RKO (cell line): ENCODE results near the gene TTC28.
"Not testable (repeated sequence)": the region's sequence is repeated elsewhere in the genome, so short reads cannot be mapped to it uniquely, and the experiment has no call there.

Experiments
- DNase-seq: peaks from one replicate; pipeline ENCODE4 v3.0.0-alpha.2; 2016; ENCODE audit warnings: low spot score

TTC28 gene

DNA sequence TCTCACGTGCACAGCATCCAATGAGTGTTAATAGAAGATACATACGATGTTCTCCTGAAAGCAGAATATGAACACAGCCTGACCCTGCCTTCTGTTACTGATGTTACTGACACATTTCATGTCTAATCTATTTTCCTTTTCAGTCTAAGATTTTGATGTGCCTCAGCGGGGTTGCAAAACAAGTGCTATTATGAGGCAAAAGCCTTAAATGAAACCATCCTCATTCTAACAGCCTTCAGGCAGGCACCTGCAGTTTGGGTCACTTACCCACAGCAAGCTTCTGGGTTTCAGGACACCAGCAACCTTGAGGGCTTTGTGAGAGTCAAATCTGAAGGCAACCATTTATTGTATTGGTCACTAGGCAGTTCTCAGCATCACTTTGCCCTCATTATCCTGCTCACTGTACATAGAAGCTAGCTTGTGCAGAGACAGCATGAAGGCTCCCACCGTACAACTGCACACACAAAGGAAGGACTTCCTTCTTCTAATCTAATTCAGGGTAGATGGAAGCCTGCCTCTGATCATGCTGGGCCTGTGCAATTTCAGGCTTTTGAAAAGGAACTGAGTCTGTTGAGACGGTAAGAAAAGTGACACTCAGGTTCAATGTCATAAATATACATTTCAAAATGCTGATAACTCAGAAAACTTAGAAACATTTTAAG, 577.4 kb downstream of the TTC28 start:
- DNase-seq, result no peak

DNA sequence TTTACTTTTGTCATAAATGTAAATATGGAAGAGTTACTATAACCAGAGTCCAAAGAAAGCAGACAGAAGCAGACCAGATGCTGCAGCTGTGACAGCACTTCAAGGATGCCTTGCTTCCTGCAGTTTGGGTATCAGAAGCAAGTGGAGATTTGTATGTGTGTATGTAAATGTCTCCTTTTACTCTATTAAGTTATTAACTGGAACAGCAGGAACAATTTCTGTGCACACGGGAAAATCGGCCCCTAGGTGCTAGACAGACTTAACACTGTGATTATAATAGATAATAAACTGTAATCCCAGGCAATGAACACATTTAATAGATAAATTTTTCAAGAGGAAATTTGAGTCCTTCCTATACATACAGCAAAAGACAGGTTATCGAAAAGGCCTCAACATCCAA, 582.0 kb downstream of the TTC28 start:
- DNase-seq, result no peak

DNA sequence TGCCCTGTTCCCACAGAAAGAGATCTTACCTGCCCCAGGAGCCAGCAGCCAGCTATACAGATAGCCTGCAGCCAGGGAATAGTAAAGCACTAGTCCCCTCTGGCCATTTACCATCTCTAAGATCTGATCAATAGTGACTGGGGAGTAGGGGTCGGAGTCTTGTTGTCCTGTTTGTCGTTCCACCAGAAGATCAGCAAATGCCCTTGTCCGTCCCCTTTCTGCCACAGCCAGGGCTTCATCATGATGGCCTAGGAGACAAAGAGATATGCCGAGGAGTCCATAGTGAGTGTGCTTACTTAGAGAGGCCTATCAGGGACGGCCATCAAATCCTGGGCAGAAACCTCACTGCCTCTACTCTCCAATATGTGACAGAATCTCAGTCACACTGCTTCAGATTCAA, 583.5 kb downstream of the TTC28 start:
- DNase-seq, result no peak

DNA sequence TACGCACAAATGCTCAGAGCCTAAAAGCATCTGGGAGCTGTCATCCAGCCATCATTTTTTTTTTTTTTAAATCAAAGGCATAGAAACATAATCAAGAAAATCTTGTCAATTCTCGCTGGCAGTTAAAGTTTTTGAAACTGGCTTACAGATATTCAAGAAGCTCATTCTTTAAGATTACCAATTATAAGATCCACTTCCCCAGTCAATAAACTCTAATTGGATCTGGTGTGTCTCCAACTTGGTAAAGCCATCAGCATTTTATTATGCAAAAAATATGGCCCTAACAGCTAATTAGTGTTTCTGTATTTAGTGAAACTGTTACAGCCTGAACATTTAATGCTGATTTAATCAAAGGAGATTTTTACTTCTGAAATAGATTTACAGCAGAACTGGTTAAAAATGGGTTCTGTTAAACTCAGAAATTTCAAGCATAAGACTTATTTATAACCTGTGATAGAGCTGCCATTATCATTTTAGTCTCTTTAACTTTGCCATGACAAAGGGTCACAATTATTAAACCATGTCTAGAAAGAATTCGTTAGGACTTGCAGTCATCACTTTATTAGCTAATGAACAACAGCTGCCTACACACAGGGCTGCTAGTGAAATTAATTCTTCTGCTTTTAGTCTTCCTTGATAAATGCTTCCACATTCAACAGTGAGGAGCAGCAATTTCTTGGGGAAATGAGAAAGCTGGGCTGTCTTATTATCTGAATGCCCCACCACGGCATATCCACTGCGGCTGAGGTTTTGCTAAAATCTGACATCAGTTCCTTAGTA, 584.1 kb downstream of the TTC28 start:
- no peak for DNase-seq

DNA sequence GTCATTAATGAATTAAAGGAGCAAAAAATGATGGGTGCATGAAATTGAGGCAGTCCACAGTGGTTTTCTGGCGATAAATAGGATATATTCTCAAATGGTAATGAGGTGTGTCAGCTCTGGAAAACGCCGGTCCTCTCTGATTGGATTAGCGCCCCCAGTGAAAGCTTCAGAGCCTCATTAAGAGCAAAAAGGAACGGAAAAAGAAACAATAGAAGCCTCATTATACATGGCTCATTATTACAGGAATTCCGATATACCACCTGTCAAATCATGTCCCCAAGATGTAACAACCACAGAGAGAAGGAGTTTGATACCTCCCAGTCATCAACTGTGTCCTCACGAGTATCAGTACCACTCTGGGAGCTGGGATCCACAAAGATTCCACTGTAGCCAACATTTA, 584.9 kb downstream of the TTC28 start:
- no peak for DNase-seq

DNA sequence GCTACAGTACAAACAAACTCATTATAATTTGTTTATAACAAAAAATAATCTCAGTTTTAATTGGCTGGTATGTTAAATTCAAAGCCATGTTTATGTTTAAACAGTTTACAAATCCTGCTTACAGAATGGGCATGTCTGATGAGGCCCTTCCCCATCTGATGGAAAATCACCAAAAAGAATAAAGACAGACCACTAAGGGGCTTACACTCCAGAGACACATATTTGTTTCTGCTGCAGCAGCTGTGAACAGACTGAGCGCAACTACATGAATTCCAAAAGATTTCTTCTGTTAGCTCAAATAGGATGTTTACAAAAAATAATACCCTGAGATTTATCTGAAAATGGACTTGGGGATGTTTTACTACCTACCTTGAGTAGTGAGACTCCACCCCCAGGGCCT, 585.9 kb downstream of the TTC28 start:
- no peak for DNase-seq

DNA sequence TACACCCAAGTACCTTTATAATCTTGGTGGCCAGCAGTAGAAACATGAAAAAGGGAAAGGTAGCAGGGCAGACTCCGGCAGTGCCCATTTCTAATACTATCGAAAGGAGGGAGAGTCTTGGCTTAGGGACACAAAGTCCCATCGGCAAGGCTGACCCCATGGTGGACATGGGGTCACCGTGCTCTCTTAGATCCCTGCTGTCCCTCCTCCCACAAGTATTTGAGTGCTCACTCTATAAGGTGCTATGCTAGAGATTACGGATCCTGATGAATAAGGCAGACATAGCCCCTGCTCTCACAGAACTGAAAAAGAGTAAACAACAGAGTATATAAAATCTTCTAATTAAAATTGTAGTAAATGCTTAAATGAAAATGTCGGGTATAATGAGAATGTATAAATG, 588.2 kb downstream of the TTC28 start:
- no peak for DNase-seq

DNA sequence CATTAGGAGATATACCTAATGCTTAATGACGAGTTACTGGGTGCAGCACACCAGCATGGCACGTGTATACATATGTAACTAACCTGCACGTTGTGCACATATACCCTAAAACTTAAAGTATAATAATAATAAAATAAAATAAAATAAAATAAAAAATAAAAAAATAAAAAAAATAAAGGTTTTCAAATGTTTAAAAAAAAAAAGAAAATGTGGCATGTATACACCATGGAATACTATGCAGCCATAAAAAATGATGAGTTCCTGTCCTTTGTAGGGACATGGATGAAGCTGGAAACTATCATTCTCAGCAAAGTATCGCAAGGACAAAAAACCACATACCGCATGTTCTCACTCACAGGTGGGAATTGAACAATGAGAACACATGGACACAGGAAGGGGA, 590.1 kb downstream of the TTC28 start:
- DNase-seq, result not testable (repeated sequence)

DNA sequence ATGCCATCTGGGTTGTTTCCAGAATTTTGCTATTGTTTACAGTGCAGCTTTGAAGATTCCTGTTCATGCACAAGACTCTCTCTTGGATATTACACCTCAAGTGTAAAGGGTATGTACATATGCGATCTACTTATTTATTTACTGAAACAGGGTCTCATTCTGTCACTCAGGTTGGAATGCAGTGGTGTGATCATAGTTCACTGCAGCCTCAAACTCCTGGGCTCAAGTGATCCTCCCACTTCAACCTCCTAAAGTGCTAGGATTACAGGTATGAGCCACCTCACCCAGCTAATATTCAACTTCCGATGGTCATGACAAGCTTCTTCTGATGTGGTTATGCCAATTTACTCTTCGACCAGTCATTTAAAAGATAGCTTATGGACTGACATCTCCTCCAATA, 602.5 kb downstream of the TTC28 start:
- no peak for DNase-seq

DNA sequence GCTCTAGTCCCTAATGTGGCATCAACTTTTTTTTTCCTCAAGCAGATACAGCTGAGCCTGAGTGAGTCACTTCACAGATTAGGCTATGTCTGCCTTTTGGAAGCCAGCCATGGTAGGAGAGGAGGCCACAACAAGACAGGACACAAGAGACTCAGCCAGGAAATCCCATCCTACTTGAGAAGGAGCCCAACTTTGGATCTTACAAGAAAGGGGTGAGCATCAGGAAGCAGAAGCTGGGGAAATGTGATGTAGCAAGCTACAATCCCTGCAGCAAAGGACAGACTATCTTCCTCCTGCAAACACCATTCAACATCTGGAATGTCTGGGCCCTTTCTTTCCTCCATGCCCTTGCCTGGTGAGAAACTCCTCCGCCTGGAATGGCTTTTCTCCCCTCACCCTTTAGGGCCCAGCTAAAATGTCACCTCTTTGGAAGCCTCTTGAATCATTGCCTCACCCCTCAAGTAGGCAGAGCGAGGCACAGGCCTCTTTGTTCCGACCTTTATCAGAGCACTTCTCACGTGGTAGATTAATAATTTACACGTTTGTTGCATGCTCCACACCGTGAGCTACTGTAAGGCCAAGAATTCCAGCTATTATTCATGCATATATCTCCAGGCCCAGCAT, 604.2 kb downstream of the TTC28 start:
- peak; percentile 38 for DNase-seq

DNA sequence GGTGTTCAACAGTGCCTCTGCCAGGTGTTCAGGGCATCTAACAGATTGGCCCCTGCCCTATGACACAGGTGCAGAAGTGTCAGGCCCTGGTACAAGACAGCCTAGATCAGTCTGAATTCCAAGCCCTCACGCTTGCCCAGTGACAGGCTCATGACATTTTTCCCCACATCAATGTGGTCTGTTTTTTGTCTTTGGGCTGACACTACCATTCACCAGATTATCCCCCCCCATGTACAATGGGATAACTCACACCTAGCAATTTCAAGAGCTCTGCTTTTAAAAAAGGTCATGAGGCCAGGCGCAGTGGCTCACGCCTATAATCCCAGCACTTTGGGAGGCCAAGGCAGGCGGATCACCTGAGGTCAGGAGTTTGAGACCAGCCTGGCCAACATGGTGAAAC, 605.1 kb downstream of the TTC28 start:
- no peak for DNase-seq

DNA sequence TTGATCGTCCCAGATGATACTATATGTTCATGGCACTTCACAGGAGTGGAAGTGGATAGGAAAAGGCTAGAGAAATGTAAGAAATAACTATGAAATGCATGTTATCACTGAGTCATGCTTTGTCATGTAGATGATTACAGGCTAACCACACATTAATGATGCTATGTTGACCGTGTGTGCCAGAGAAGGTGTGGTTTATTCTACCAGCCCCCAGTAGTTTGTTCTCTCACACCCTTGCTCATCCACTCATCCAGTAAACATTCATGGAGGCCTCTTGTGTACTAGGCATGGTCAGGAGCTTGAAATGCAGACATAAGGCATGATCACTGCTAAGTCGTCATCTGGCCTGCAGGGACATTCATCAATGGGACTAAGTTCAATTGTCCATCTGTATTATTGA, 607.6 kb downstream of the TTC28 start:
- peak; percentile 15 for DNase-seq

DNA sequence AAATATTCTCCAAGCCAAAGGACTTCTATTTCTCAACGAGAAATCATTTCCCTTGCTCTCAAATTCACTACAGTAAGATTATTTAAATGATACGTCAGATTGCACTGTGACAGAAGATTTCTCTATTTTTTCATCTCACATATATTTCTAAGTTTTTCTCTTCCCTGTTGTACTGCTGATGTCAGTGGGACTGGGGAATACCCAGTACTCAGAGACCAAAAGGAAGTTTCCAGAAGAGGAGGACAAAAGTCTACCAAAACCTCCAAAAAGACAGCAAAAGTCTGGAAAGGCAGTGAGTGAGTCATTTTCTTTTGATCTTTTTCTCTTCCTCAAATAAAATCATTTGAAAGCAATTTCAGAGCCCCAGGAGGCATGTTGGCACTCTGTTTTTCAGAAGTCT, 610.8 kb downstream of the TTC28 start:
- no peak for DNase-seq

DNA sequence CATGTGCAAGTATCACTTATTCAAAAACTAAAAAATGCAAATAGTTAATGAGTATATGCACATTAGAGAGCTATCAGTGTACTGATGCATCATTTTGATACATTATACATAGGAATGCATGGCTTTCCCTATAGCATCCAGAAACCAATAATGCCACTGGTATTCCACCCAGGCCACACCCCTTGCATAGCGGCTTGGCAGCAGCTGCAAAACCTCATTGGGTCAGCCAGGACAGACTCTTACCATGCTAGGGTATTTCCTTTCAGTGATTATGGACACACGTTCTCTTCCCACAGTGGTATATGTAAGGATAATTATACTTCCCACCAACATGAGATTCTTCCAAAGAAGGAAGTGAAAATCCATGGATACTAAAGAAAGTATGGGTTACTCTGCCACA, 614.7 kb downstream of the TTC28 start:
- no peak for DNase-seq

DNA sequence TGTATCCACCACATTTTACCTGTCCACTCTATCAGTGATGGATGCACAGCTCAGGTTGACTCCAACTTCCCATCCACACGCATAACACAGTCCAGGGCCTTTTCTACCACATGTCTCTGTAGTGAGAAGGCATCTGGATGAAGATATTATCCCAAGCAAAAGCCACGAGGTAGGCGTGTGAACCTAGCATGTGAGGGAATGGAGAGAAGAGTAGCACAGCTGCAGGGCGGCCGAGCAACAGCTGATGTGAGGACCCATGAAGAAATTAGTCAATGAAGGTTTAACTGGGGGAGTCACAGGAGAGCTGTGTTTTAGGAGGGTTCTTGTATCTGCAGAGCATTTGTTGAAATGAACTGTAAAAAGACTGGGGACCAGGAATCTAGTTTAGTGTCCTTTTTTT, 616.0 kb downstream of the TTC28 start:
- DNase-seq, result no peak

DNA sequence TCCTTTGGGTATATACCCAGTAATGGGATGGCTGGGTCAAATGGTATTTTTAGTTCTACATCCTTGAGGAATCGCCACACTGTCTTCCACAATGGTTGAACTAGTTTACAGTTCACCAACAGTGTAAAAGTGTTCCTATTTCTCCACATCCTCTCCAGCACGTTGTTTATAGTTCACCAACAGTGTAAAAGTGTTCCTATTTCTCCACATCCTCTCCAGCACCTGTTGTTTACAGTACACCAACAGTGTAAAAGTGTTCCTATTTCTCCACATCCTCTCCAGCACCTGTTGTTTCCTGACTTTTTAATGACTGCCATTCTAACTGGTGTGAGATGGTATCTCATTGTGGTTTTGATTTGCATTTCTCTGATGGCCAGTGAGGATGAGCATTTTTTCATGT, 619.0 kb downstream of the TTC28 start:
- DNase-seq, result not testable (repeated sequence)

DNA sequence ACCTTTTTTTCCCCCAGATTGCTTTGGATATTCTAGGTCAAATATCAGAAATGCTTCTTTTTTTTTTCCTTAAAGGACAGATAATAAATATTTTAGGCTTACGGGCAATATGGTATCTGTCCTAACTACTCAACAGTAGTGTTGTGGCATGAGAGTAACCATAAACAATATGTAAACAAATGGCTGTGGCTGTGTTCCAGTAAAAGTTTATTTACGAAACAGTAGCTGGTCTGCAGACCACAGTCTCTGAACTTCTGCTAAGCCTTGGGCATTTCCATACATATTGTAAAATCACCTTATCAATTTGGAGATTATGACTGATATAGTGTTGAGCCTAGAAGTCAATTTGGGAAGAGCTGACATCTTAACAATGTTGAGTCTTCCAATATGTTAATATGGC, 621.6 kb downstream of the TTC28 start:
- no peak for DNase-seq

DNA sequence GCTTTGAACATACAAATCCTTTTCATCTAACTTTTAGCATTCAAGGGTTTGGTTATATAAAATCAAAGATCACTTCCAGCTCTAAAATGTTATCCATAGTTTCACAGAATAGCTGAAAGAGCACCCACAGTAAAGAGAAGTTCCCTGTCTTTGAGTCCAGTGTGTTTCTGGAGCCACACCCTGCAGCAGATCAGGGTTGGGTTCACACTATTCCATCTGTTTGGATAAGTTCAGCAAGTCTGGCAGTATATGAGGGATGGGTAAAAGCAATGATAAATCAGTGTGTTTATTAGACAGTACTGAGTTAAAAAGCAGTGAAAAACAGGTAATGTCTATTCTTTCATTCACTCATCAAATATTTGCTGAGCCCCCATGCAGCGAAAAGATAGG, 624.8 kb downstream of the TTC28 start:
- no peak for DNase-seq

DNA sequence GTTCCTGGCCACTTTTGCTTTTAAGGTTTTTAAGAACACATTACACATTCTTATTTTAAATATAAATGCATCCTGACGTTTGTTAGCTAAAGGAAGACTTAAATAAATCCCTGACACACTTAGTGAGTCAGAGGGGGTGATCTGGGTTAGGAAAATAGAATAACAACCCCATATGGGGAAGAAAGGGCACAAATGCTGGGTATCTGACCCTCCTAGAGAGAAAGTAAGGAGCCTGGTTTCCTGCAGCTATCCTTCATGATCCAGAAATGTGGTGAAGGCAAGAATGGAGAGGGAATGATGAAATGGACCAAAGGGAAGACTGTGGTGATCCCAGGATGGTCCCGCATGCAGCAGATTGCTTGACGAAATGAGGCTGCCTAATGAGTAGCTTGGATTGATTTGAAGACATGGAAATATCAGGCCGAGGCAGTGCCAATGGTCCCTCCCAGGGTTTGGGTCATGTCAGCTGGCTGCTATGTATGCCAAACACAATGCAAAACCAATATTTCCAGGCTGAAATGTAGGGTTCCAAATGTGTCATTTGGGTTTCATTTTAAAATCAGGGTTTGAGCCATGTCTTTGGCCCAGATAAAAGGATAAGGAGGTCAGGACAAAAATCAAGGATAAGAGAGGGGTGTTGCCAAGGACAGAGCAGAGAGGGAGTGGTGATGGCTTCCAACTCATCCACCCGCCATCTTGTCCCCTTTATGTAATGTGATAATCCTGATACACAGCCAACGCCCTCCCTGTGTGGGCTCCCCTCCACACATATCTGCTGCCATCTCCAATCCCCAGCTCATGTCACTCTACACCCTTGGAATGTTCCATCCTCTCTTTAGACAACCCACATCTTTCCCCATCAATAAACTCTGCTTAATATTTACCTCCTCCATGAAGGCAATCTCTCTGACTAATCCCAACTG, 625.5 kb downstream of the TTC28 start:
- DNase-seq, result no peak

DNA sequence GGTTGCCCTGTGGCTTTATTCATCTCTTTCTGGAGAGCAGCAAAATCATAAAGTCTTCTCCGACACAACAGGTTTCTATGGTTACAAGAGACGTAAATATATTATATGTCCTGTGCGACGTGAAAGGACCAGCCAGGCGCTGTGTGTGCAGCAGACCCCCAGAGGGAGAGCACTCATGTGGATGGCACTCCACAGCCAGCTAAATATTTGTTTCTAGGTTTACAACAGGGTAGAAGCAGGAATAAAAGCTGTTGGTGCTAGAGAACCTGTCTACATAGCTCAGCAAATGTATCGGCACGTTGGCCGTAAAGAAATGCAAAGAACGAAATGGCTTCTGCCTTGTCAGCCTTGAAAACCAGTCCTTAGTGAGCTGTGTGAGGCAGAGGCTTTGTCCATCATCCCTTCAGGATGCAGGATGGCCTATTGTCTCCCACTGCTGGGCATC, 626.8 kb downstream of the TTC28 start:
- no peak for DNase-seq

DNA sequence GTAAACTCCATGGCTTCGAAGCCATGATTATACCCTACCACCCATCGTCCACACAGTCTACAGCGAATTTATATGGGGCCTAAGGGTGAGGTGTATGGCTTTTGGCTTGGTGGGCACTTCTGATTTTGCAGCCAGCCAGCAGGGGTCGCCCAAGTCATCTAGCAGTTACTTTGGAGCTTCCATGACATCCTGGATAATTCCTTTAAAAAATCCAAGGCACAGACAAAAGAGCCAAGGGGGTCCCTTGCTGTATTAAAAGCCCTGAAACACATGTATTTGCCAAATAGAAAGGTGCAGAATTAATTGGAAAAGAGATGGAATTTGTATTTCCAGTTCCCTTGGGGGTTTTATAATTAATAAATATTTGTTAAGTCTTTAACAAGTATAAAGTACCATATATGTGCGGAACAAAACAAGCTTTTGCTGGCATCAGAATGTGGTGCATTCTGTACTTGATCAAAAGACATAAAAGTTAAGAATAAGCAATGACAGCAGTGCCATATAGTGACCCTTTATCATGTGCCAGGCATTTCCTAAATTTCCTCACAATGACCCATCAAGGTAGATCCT, 627.8 kb downstream of the TTC28 start:
- DNase-seq, result peak; percentile 58
